Endothelial cell of umbilical vein (primary cell): ENCODE data around the gene NFKB1.

Source experiments
- POLR2AphosphoS5 ChIP-seq: IDR thresholded peaks from 2 replicates; pipeline ENCODE4 v1.6.1; 2012; ENCODE audit warnings: low read depth, mild to moderate bottlenecking, control low read depth, low read length, moderate library complexity; ENCODE audit not compliant: insufficient read depth
- TF ChIP-seq, protein P1 (sequence below), 2 donors: IDR thresholded peaks; 1 replicate in 1 of 2; 2 replicates in 1 of 2; pipeline ENCODE4 v1.5.1; 2011; ENCODE audit warnings: low read length in 2 of 2, mild to moderate bottlenecking in 2 of 2, moderate library complexity in 2 of 2, control low read depth in 1 of 2, inconsistent platforms in 1 of 2, low read depth in 1 of 2; ENCODE audit not compliant: insufficient read depth in 1 of 2; ENCODE audit errors: extremely low read depth in 1 of 2
- TF ChIP-seq, protein P2 (sequence below): IDR thresholded peaks from 2 replicates; pipeline ENCODE4 v1.6.1; 2011; ENCODE audit not compliant: insufficient read depth, insufficient read length

DNA sequence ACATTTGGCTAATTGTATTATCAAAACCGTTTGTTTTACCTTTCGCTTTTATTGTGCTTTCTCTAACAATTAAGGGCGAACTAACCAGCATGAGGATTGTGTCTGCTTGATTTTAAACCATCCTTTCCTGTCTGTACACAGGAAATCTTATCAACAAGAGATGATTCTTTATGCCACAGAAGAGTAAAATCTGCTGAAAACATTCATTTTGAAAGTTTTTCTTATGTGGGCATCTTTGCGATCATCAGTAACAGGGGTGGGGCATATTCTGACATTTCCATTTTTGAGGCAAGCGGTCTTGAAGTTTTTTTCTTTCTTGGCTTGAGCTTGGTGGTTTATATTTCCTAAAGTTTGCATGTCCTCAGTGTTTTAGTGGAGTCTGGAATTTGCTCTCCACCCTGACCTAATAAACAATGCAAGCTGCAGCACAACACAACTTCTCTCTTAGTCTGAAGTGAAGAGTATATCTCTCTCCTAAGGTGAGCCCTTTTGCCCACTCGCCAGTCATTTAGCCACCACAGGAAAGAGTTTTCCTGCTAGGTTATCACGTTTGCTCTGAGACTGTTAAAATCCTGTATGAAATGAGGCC is 26.6 kb downstream of the NFKB1 start:
- no peak for TF ChIP-seq POLR2AphosphoS5
- TF ChIP-seq, protein P1, sequence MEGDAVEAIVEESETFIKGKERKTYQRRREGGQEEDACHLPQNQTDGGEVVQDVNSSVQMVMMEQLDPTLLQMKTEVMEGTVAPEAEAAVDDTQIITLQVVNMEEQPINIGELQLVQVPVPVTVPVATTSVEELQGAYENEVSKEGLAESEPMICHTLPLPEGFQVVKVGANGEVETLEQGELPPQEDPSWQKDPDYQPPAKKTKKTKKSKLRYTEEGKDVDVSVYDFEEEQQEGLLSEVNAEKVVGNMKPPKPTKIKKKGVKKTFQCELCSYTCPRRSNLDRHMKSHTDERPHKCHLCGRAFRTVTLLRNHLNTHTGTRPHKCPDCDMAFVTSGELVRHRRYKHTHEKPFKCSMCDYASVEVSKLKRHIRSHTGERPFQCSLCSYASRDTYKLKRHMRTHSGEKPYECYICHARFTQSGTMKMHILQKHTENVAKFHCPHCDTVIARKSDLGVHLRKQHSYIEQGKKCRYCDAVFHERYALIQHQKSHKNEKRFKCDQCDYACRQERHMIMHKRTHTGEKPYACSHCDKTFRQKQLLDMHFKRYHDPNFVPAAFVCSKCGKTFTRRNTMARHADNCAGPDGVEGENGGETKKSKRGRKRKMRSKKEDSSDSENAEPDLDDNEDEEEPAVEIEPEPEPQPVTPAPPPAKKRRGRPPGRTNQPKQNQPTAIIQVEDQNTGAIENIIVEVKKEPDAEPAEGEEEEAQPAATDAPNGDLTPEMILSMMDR (IDR thresholded peaks at IDR 0.05; ENCODE audit: extremely low read depth in 1 of 2, insufficient read depth in 1 of 2, low read depth in 1 of 2, low read length in 2 of 2), result no peak
- TF ChIP-seq, protein P2, sequence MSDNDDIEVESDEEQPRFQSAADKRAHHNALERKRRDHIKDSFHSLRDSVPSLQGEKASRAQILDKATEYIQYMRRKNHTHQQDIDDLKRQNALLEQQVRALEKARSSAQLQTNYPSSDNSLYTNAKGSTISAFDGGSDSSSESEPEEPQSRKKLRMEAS, result no peak
